GM23338 (cell line): ENCODE results near the gene SMOC2. TPM values are rescaled to one million over a fixed set of nuclear protein-coding genes. Genes with fewer than 3 reads are reported as not detected.

Experiments used
- ATAC-seq: fragments of 200-7000 bp; cut with Tn5 transposase; 3 replicates; pipeline ENCODE4 v1.9.1; 2020
- DNase-seq: peaks from one replicate; pipeline ENCODE4 v3.0.0-alpha.2; 2015; ENCODE audit warnings: low spot score
- H2AFZ ChIP-seq: fragments of 200-600 bp; sonication (generic); 2 replicates; pipeline ENCODE4 v1.8.0; 2016; ENCODE audit warnings: antibody characterized with exemption, mild to moderate bottlenecking, moderate library complexity
- H3F3A ChIP-seq: fragments of 200-600 bp; sonication (generic); replicated peaks from 2 replicates; pipeline ENCODE4 v1.8.0; 2017; ENCODE audit warnings: antibody characterized with exemption, mixed run types, low read depth
- H3K27ac ChIP-seq: fragments of 200-600 bp; sonication (generic); 2 replicates; pipeline ENCODE4 v1.6.1; 2016; ENCODE audit warnings: low read depth
- H3K27me3 ChIP-seq: fragments of 200-600 bp; sonication (generic); 2 replicates; pipeline ENCODE4 v1.8.0; 2016; ENCODE audit warnings: mild to moderate bottlenecking, mixed run types, moderate library complexity; ENCODE audit not compliant: insufficient read depth
- H3K36me3 ChIP-seq: fragments of 200-600 bp; sonication (generic); 2 replicates; pipeline ENCODE4 v1.8.0; 2016; ENCODE audit warnings: mild to moderate bottlenecking; ENCODE audit not compliant: insufficient read depth
- H3K4me1 ChIP-seq: fragments of 200-600 bp; sonication (generic); 2 replicates; pipeline ENCODE4 v1.8.0; 2016; ENCODE audit warnings: mild to moderate bottlenecking, moderate library complexity; ENCODE audit not compliant: insufficient read depth
- H3K4me2 ChIP-seq: fragments of 200-600 bp; sonication (generic); 2 replicates; pipeline ENCODE4 v1.7.1; 2017; ENCODE audit warnings: mixed run types
- H3K4me3 ChIP-seq: fragments of 200-600 bp; sonication (generic); 2 replicates; pipeline ENCODE4 v1.6.1; 2016; ENCODE audit warnings: mixed run types
- H3K79me2 ChIP-seq: fragments of 200-600 bp; sonication (generic); replicated peaks from 2 replicates; pipeline ENCODE4 v1.8.0; 2017; ENCODE audit warnings: mild to moderate bottlenecking; ENCODE audit not compliant: insufficient read depth
- H3K9me2 ChIP-seq: fragments of 200-600 bp; sonication (generic); 2 replicates; pipeline ENCODE4 v1.8.0; 2017; ENCODE audit not compliant: insufficient read depth
- H4K20me1 ChIP-seq: fragments of 200-600 bp; sonication (generic); replicated peaks from 2 replicates; pipeline ENCODE4 v1.8.0; 2017; ENCODE audit warnings: mild to moderate bottlenecking; ENCODE audit not compliant: insufficient read depth
- H3K27ac Mint-ChIP-seq: 2 replicates; pipeline ENCODE4 v1.8.0; 2020; ENCODE audit warnings: inconsistent platforms, mild to moderate bottlenecking, moderate library complexity, mixed read lengths
- H3K27me3 Mint-ChIP-seq: 3 replicates; pipeline ENCODE4 v1.8.0; 2022; ENCODE audit warnings: low read depth, mild to moderate bottlenecking, moderate library complexity, mixed read lengths, inconsistent platforms; ENCODE audit not compliant: insufficient read depth, poor library complexity
- H3K36me3 Mint-ChIP-seq: 3 replicates; pipeline ENCODE4 v1.8.0; 2021; ENCODE audit warnings: low read depth, mild to moderate bottlenecking, inconsistent platforms, moderate library complexity, mixed read lengths
- H3K4me1 Mint-ChIP-seq: 3 replicates; pipeline ENCODE4 v1.8.0; 2020; ENCODE audit warnings: mild to moderate bottlenecking, inconsistent platforms, mixed read lengths
- H3K4me3 Mint-ChIP-seq: 3 replicates; pipeline ENCODE4 v1.8.0; 2021; ENCODE audit warnings: moderate library complexity, mild to moderate bottlenecking, inconsistent platforms, mixed read lengths
- H3K9me3 Mint-ChIP-seq: 3 replicates; pipeline ENCODE4 v1.8.0; 2020; ENCODE audit warnings: moderate library complexity, mild to moderate bottlenecking, inconsistent platforms, mixed read lengths
- CREB1 ChIP-seq: fragments of 250-450 bp; sonication (Bioruptor Pico); IDR thresholded peaks from 2 replicates; pipeline ENCODE4 v1.5.0; 2020; ENCODE audit warnings: low read depth, mild to moderate bottlenecking, moderate library complexity
- CTCF ChIP-seq, 2 experiments: fragments of 200-600 bp in 1 of 2; sonication (generic) in 1 of 2; conservative IDR thresholded peaks; 2 replicates each; pipeline versions ENCODE4 v1.5.1 to v1.6.1; 2016 to 2017; ENCODE audit warnings: antibody characterized with exemption in 2 of 2, low read depth in 2 of 2, mild to moderate bottlenecking in 2 of 2, moderate library complexity in 1 of 2
- ETS1 ChIP-seq: IDR thresholded peaks from 2 replicates; pipeline ENCODE4 v1.6.1; 2016; ENCODE audit warnings: antibody characterized with exemption
- EZH2 ChIP-seq: fragments of 200-600 bp; sonication (generic); IDR thresholded peaks from one replicate; pipeline ENCODE4 v1.8.0; 2017; ENCODE audit warnings: antibody characterized with exemption, mild to moderate bottlenecking, low read depth; ENCODE audit not compliant: unreplicated experiment
- EZH2phosphoT487 ChIP-seq: fragments of 200-600 bp; sonication (generic); IDR thresholded peaks from one replicate; pipeline ENCODE4 v1.8.1; 2018; ENCODE audit warnings: antibody characterized with exemption; ENCODE audit not compliant: unreplicated experiment
- NANOG ChIP-seq: IDR thresholded peaks from 2 replicates; pipeline ENCODE4 v1.6.1; 2016; ENCODE audit warnings: antibody characterized with exemption, borderline replicate concordance
- POLR2AphosphoS5 ChIP-seq: IDR thresholded peaks from 2 replicates; pipeline ENCODE4 v1.6.1; 2016; ENCODE audit warnings: antibody characterized with exemption, low read depth
- REST ChIP-seq: IDR thresholded peaks from one replicate; pipeline ENCODE4 v1.6.1; 2018; ENCODE audit warnings: antibody characterized with exemption; ENCODE audit not compliant: unreplicated experiment
- STAT1 ChIP-seq: IDR thresholded peaks from one replicate; pipeline ENCODE4 v1.6.1; 2016; ENCODE audit warnings: antibody characterized with exemption; ENCODE audit not compliant: unreplicated experiment
- polyA plus RNA-seq: library from polyadenylated mRNA; unstranded; fragments of >200 nt; fragmentation: Nextera tagmentation; extraction: Ambion mirVana; gene quantifications from 2 replicates; pipeline ENCODE4 v1.2.1, GENCODE V29; 2016
- total RNA-seq: library from RNA; depleted of rRNA; stranded (reverse); fragments of >200 nt; shearing (Covaris generic); gene quantifications from 2 replicates; pipeline ENCODE4 v1.2.3, GENCODE V29; 2014

The SMOC2 gene
- total and polyA plus RNA-seq, 2 experiments from 2014 or later: 4.3 to 6.5 TPM

- TF ChIP-seq REST (no peak), CREB1 (CRISPR knock-in tag) (no peak), ETS1 (no peak)
Measured at GRCh38 chr6:168411130-168411529, 29.9 kb upstream of the SMOC2 start (continued).

GRCh38 chr6:168411793-168412192 lies 29.2 kb upstream of the SMOC2 start:
- no peaks in the 10 kb centered on the region for H3F3A ChIP-seq
- H3K4me2 ChIP-seq: no peak overlapping the region
- no peaks in the 10 kb centered on the region for H3K36me3 Mint-ChIP-seq
- peaks cover 5% of the 10 kb centered on the region for H3K27me3 Mint-ChIP-seq
- no peak overlapping the region for H2AFZ ChIP-seq
- TF ChIP-seq CREB1 (CRISPR knock-in tag): no peak
- no peak for TF ChIP-seq STAT1
- TF ChIP-seq NANOG: no peak
- TF ChIP-seq CTCF (conservative IDR thresholded peaks at IDR 0.05; ENCODE audit: low read depth in 2 of 2): no peak
- TF ChIP-seq ETS1: no peak
- no peak for TF ChIP-seq POLR2AphosphoS5
- TF ChIP-seq EZH2: no peak
- no peak for TF ChIP-seq EZH2phosphoT487
- no peaks in the 10 kb centered on the region for H3K4me1 Mint-ChIP-seq
- H3K27ac ChIP-seq: no peak overlapping the region
- H3K27me3 ChIP-seq: no peaks in the 10 kb centered on the region
- ATAC-seq (no peak), DNase-seq (no peak)
- no peaks in the 10 kb centered on the region for H3K36me3 ChIP-seq
- no peak overlapping the region for H3K4me3 ChIP-seq
- H3K4me3 Mint-ChIP-seq: no peak overlapping the region
- H3K4me1 ChIP-seq: no peaks in the 10 kb centered on the region
- H3K79me2 ChIP-seq: no peaks in the 10 kb centered on the region
- H3K9me3 Mint-ChIP-seq: no peaks in the 10 kb centered on the region
- H3K27ac Mint-ChIP-seq: no peak overlapping the region
- no peaks in the 10 kb centered on the region for H4K20me1 ChIP-seq
- no peaks in the 10 kb centered on the region for H3K9me2 ChIP-seq
